H1 (cell line): ENCODE measurements around the gene RRBP1. TPM values are rescaled to one million over a fixed set of nuclear protein-coding genes. Genes with fewer than 3 reads are reported as not detected.

Experiments
- CTCF ChIA-PET: fragments of 300-600 bp; sonication (Branson Sonifier 250); formaldehyde crosslinking; loops from one replicate; lab custom pipeline; 2021; ENCODE audit not compliant: partially characterized antibody; lab: Charles Lee
- POLR2A ChIA-PET: fragments of 300-600 bp; sonication (Branson Sonifier 250); formaldehyde crosslinking; loops from one replicate; lab custom pipeline; 2021; ENCODE audit warnings: inconsistent platforms; ENCODE audit not compliant: partially characterized antibody; lab: Charles Lee
- DNase-seq, 2 experiments: peaks; one replicate each; pipeline versions ENCODE4 v3.0.0 to v3.0.0-alpha.2; 2010 to 2022; ENCODE audit warnings: low spot score in 2 of 2, low read depth in 1 of 2, mixed read lengths in 1 of 2
- FAIRE-seq: peaks from 2 replicates; lab custom pipeline; 2011; peaks lifted over from hg19 to GRCh38; lab: Jason Lieb, UNC
- H2AFZ ChIP-seq: 2 replicates; pipeline ENCODE4 v1.8.1; 2012; ENCODE audit warnings: low read length, inconsistent platforms
- H2AK5ac ChIP-seq: 2 replicates; pipeline ENCODE4 v1.6.1; 2013; ENCODE audit warnings: low read depth, low read length
- H2BK120ac ChIP-seq: replicated peaks from 2 replicates; pipeline ENCODE3; 2013; ENCODE audit warnings: low read depth, low read length, inconsistent platforms
- H2BK12ac ChIP-seq: 2 replicates; pipeline ENCODE4 v1.6.1; 2013; ENCODE audit warnings: low read depth, low read length
- H2BK15ac ChIP-seq: 2 replicates; pipeline ENCODE4 v1.6.1; 2013; ENCODE audit warnings: low read length
- H2BK20ac ChIP-seq: 2 replicates; pipeline ENCODE4 v1.6.1; 2013; ENCODE audit warnings: low read length
- H2BK5ac ChIP-seq: 2 replicates; pipeline ENCODE4 v1.6.1; 2013; ENCODE audit warnings: low read depth, low read length
- H3K14ac ChIP-seq: 2 replicates; pipeline ENCODE4 v1.6.1; 2013; ENCODE audit warnings: inconsistent platforms; ENCODE audit not compliant: insufficient read length
- H3K18ac ChIP-seq: 2 replicates; pipeline ENCODE4 v1.6.1; 2013; ENCODE audit warnings: low read length; ENCODE audit errors: extremely low read depth
- H3K23ac ChIP-seq: 2 replicates; pipeline ENCODE4 v1.6.1; 2013; ENCODE audit warnings: inconsistent platforms; ENCODE audit not compliant: insufficient read length
- H3K23me2 ChIP-seq: 2 replicates; pipeline ENCODE4 v1.6.1; 2013; ENCODE audit warnings: low read depth, low read length
- H3K27ac ChIP-seq: 2 replicates; pipeline ENCODE4 v1.6.1; 2011; ENCODE audit warnings: low read depth, low read length, inconsistent platforms
- H3K27me3 ChIP-seq, 4 experiments: replicated peaks in 1 of 4; 1 replicate in 1 of 4; 2 replicates in 3 of 4; pipeline versions ENCODE4 v1.6.1 to v1.8.1; 2011 to 2013; ENCODE audit warnings: low read length in 3 of 4, mild to moderate bottlenecking in 3 of 4, inconsistent platforms in 2 of 4, mixed read lengths in 2 of 4, moderate library complexity in 1 of 4; ENCODE audit not compliant: control insufficient read depth in 3 of 4, insufficient read depth in 3 of 4; ENCODE audit errors: extremely low read depth in 1 of 4
- H3K36me3 ChIP-seq, 4 experiments: 2 replicates each; pipeline versions ENCODE4 v1.6.1 to v1.8.1; 2011 to 2013; ENCODE audit warnings: mild to moderate bottlenecking in 4 of 4, low read length in 3 of 4, moderate library complexity in 2 of 4, control low read depth in 1 of 4, inconsistent platforms in 1 of 4; ENCODE audit not compliant: insufficient read depth in 4 of 4, control insufficient read depth in 2 of 4
- H3K4ac ChIP-seq: replicated peaks from 2 replicates; pipeline ENCODE3; 2013; ENCODE audit warnings: low read length, low read depth, mixed read lengths, inconsistent platforms; ENCODE audit not compliant: insufficient read length
- H3K4me1 ChIP-seq, 4 experiments: replicated peaks in 1 of 4; 1 replicate in 1 of 4; 2 replicates in 3 of 4; pipeline versions ENCODE4 v1.6.1 to v1.8.1; 2011 to 2013; ENCODE audit warnings: low read length in 3 of 4, inconsistent platforms in 2 of 4, mixed read lengths in 1 of 4; ENCODE audit not compliant: insufficient read depth in 4 of 4, control insufficient read depth in 3 of 4
- H3K4me2 ChIP-seq, 2 experiments: 2 replicates each; pipeline versions ENCODE4 v1.6.1 to v1.8.1; 2011 to 2013; ENCODE audit warnings: low read depth in 2 of 2, low read length in 2 of 2, control low read depth in 1 of 2, inconsistent platforms in 1 of 2, mild to moderate bottlenecking in 1 of 2; ENCODE audit not compliant: insufficient read depth in 1 of 2
- H3K4me3 ChIP-seq, 4 experiments: fragments of 200-600, 300-600 bp in 1 of 4; sonication (generic), shearing (Covaris generic), sonication (Bioruptor Twin) in 1 of 4; 2 replicates each; pipeline versions ENCODE4 v1.5.1 to v1.8.1; 2011 to 2016; ENCODE audit warnings: low read length in 4 of 4, low read depth in 3 of 4, control low read depth in 2 of 4, inconsistent platforms in 2 of 4, mild to moderate bottlenecking in 2 of 4, mixed read lengths in 1 of 4, moderate library complexity in 1 of 4; ENCODE audit not compliant: insufficient read depth in 2 of 4; ENCODE audit errors: extremely low read depth in 1 of 4
- H3K56ac ChIP-seq: replicated peaks from 2 replicates; pipeline ENCODE3; 2013; ENCODE audit warnings: low read depth, mild to moderate bottlenecking, mixed read lengths, low read length, inconsistent platforms; ENCODE audit not compliant: insufficient read length
- H3K79me1 ChIP-seq: 2 replicates; pipeline ENCODE4 v1.6.1; 2013; ENCODE audit warnings: low read depth, low read length, control low read depth
- H3K79me2 ChIP-seq, 2 experiments: 2 replicates each; pipeline versions ENCODE4 v1.6.1 to v1.8.1; 2012 to 2013; ENCODE audit warnings: low read length in 2 of 2, mild to moderate bottlenecking in 2 of 2, inconsistent platforms in 1 of 2; ENCODE audit not compliant: insufficient read depth in 2 of 2, control insufficient read depth in 1 of 2
- H3K9ac ChIP-seq, 4 experiments: replicated peaks in 1 of 4; 1 replicate in 1 of 4; 2 replicates in 3 of 4; pipeline versions ENCODE4 v1.6.1 to v1.8.1; 2011 to 2013; ENCODE audit warnings: low read depth in 3 of 4, low read length in 3 of 4, control low read depth in 2 of 4, mild to moderate bottlenecking in 2 of 4, moderate library complexity in 2 of 4, inconsistent platforms in 1 of 4; ENCODE audit errors: extremely low read depth in 1 of 4
- H3K9me3 ChIP-seq, 2 experiments: 2 replicates each; pipeline versions ENCODE4 v1.6.1 to v1.8.1; 2012 to 2013; ENCODE audit warnings: mild to moderate bottlenecking in 2 of 2, moderate library complexity in 2 of 2, control low read depth in 1 of 2, inconsistent platforms in 1 of 2, low read depth in 1 of 2, low read length in 1 of 2, mixed read lengths in 1 of 2; ENCODE audit not compliant: insufficient read depth in 2 of 2
- H4K20me1 ChIP-seq, 2 experiments: replicated peaks in 1 of 2; 2 replicates each; pipeline versions ENCODE3 to v1.8.1; 2011 to 2013; ENCODE audit warnings: inconsistent platforms in 2 of 2, low read length in 2 of 2, mild to moderate bottlenecking in 1 of 2; ENCODE audit not compliant: insufficient read depth in 2 of 2, control insufficient read depth in 1 of 2
- H4K5ac ChIP-seq: 2 replicates; pipeline ENCODE4 v1.6.1; 2013; ENCODE audit warnings: low read length, low read depth, mixed read lengths, inconsistent platforms; ENCODE audit not compliant: insufficient read length
- H4K8ac ChIP-seq: 2 replicates; pipeline ENCODE4 v1.8.0; 2013; ENCODE audit warnings: mild to moderate bottlenecking, moderate library complexity, low read length, inconsistent platforms; ENCODE audit not compliant: insufficient read depth; ENCODE audit errors: extremely low read depth
- H4K91ac ChIP-seq: replicated peaks from 2 replicates; pipeline ENCODE3; 2013; ENCODE audit warnings: low read length, mixed read lengths, inconsistent platforms; ENCODE audit not compliant: insufficient read length
- GABPA ChIP-seq: IDR thresholded peaks from 2 replicates; pipeline ENCODE4 v1.6.1; 2011; ENCODE audit warnings: mild to moderate bottlenecking, low read length, moderate library complexity, borderline replicate concordance; ENCODE audit not compliant: insufficient read depth
- TAF7 ChIP-seq: optimal IDR thresholded peaks from 2 replicates; pipeline ENCODE3; 2011; ENCODE audit warnings: low read depth, mild to moderate bottlenecking, inconsistent platforms, low read length, moderate library complexity, borderline replicate concordance
- WGBS, 2 experiments: shearing (Covaris generic) in 1 of 2; methylation state at CpG; one replicate each; pipeline versions ENCODE4 v1.1.6 to v1.1.7; 2013 to 2015; ENCODE audit warnings: low lambda C conversion rate in 2 of 2, mixed read lengths in 2 of 2, inconsistent platforms in 1 of 2, low coverage in 1 of 2, missing lambda C conversion rate in 1 of 2; ENCODE audit not compliant: insufficient replicate concordance in 2 of 2, insufficient coverage in 1 of 2, insufficient read length in 1 of 2; ENCODE audit errors: extremely low coverage in 1 of 2, missing lambda C conversion rate in 1 of 2; 5-methylcytosine and 5-hydroxymethylcytosine counted together
- polyA plus RNA-seq, 7 experiments: library from polyadenylated mRNA; depleted of rRNA in 3 of 7; stranded (reverse) in 5 of 7; unstranded in 2 of 7; fragments of >200 nt in 5 of 7; fragments of 200-250 nt in 2 of 7; gene quantifications; 1 replicate in 5 of 7; 2 replicates in 1 of 7; 4 replicates in 1 of 7; pipeline versions ENCODE4 v1.2.1 to v1.2.3, GENCODE V29; 2011 to 2013; ENCODE audit warnings: missing spikeins in 2 of 7, mixed read lengths in 2 of 7
- total RNA-seq: library from RNA; stranded (reverse); fragmentation: NEBNext Ultra II Directional; extraction: Animal tissue kit (Norgen Biotek cat#: 25700); gene quantifications from 2 replicates; pipeline ENCODE4 v1.2.1, GENCODE V29; 2021

Gene RRBP1
- total and polyA plus RNA-seq, 2 of the 8 experiments (the other 6 are each of a cell fraction or from before 2014, with no cell fraction given) = 15.9 to 157 TPM

DNA sequence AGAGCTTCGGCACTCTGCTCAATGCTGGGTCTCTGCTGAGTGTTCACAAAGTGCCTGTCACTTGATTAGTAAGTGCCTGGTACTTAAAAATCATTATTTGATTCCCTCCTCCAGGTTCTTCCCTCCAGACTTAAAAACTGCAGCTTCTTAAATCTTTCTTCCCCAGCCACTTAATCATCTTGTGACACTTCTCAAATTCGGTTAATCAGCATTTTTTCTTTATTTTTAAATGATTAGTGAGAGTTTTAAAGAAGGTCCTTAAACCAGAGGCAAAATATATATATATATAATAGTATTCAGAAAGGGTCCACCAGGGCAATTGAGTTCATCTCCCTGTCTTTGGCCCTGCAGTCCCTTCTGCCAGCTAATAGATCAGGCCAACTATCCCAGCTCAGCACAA, 9.7 kb upstream of the RRBP1 start:
- no peak overlapping the region for H3K18ac ChIP-seq
- peaks cover 0 to 5% (median 3%) of the 10 kb centered on the region in 4 experiments; a peak in 4 of 7 replicates for H3K4me1 ChIP-seq
- H3K27ac ChIP-seq = no peak overlapping the region
- no peak overlapping the region for H4K91ac ChIP-seq
- no peaks in the 10 kb centered on the region for H4K20me1 ChIP-seq
- no peaks in the 10 kb centered on the region for H3K79me1 ChIP-seq
- H3K27me3 ChIP-seq = no peaks in the 10 kb centered on the region
- FAIRE-seq (no peak), DNase-seq (no peak)
- H3K36me3 ChIP-seq = no peaks in the 10 kb centered on the region
- H3K14ac ChIP-seq = no peak overlapping the region
- no peak overlapping the region for H2AK5ac ChIP-seq
- H3K9ac ChIP-seq = no peak overlapping the region
- WGBS, 2 experiments = 94% methylated on average over 2 of the region's 2 CpGs; no CpG with 5 or more reads in 1 of the 2 experiments
- 0 out of 2 replicates have a peak overlapping the region, but pooled peaks have one; percentile 31 for H2BK15ac ChIP-seq
- CTCF ChIA-PET = interaction anchor here (0.6 to 5.2 kb wide), 9 partner anchors 9 to 237 kb away, joined by 3 to 24 read pairs (median 3); partner anchors contain the start of gene RRBP1
- POLR2A ChIA-PET = no interaction called here
- H3K23ac ChIP-seq = no peak overlapping the region
- H2BK12ac ChIP-seq = no peak overlapping the region
- no peak overlapping the region for H3K4ac ChIP-seq
- 0 out of 4 replicates have a peak, but pooled peaks cover 0 to 2% of the 10 kb centered on the region in 2 experiments for H3K9me3 ChIP-seq
- no peaks in the 10 kb centered on the region; the same call in 1 of the 2 replicates for H3K23me2 ChIP-seq
- H2AFZ ChIP-seq = no peak overlapping the region
- no peak overlapping the region for H4K8ac ChIP-seq
- no peak overlapping the region for H3K4me2 ChIP-seq
- no peak overlapping the region for H4K5ac ChIP-seq
- no peak overlapping the region for H2BK120ac ChIP-seq
- no peak overlapping the region for H3K56ac ChIP-seq
- no peak overlapping the region for H2BK20ac ChIP-seq
- no peaks in the 10 kb centered on the region for H3K79me2 ChIP-seq
- no peak overlapping the region for H3K4me3 ChIP-seq
- no peak overlapping the region for H2BK5ac ChIP-seq
- TF ChIP-seq TAF7 (no peak), GABPA (no peak)
